ENCODE measurements around the gene PNPLA4. TPM values are rescaled to one million over a fixed set of nuclear protein-coding genes. Genes with fewer than 3 reads are reported as not detected.

Gene PNPLA4
- total and polyA plus RNA-seq, 4 donors = 10.1 to 28.3 (median 15.4) TPM

GRCh38 chrX:7972586-7972985 lies 45.4 kb upstream of the PNPLA4 start:
- Histone ChIP-seq H3K9me3 (ENCODE audit: control insufficient read depth in 4 of 4, low read length in 3 of 4) (no peaks in the 10 kb centered on the region), H3K4me1 (ENCODE audit: control insufficient read depth in 4 of 4, insufficient read depth in 4 of 4, low read length in 3 of 4) (no peaks in the 10 kb centered on the region), H3K36me3 (ENCODE audit: control insufficient read depth in 4 of 4, insufficient read depth in 3 of 4, low read depth in 1 of 4, low read length in 3 of 4) (no peaks in the 10 kb centered on the region), H3K27me3 (ENCODE audit: control insufficient read depth in 4 of 4, insufficient read depth in 4 of 4, low read length in 3 of 4) (no peaks in the 10 kb centered on the region), H3K9ac (ENCODE audit: low read depth in 1 of 2, low read length in 2 of 2) (no peak overlapping the region), H3K27ac (ENCODE audit: low read depth in 1 of 2, low read length in 2 of 2) (no peak overlapping the region), H3K4me3 (ENCODE audit: low read depth in 1 of 3, low read length in 3 of 3) (no peak overlapping the region)
- TF ChIP-seq FOXA2 (IDR thresholded peaks at IDR 0.05) (no peak), ATF3 (IDR thresholded peaks at IDR 0.05) (no peak), GABPA (IDR thresholded peaks at IDR 0.05 in 1 of 2, conservative IDR thresholded peaks at IDR 0.05 in 1 of 2) (no peak), HNF4G (IDR thresholded peaks at IDR 0.05) (no peak), FOXA1 (IDR thresholded peaks at IDR 0.05) (no peak), SP1 (IDR thresholded peaks at IDR 0.05) (no peak), MAX (IDR thresholded peaks at IDR 0.05) (no peak), RAD21 (IDR thresholded peaks at IDR 0.05) (no peak), HNF4A (conservative IDR thresholded peaks at IDR 0.05) (no peak)
- TF ChIP-seq, protein P1, sequence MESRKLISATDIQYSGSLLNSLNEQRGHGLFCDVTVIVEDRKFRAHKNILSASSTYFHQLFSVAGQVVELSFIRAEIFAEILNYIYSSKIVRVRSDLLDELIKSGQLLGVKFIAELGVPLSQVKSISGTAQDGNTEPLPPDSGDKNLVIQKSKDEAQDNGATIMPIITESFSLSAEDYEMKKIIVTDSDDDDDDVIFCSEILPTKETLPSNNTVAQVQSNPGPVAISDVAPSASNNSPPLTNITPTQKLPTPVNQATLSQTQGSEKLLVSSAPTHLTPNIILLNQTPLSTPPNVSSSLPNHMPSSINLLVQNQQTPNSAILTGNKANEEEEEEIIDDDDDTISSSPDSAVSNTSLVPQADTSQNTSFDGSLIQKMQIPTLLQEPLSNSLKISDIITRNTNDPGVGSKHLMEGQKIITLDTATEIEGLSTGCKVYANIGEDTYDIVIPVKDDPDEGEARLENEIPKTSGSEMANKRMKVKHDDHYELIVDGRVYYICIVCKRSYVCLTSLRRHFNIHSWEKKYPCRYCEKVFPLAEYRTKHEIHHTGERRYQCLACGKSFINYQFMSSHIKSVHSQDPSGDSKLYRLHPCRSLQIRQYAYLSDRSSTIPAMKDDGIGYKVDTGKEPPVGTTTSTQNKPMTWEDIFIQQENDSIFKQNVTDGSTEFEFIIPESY (IDR thresholded peaks at IDR 0.05) = no peak
- TF ChIP-seq, protein P2, sequence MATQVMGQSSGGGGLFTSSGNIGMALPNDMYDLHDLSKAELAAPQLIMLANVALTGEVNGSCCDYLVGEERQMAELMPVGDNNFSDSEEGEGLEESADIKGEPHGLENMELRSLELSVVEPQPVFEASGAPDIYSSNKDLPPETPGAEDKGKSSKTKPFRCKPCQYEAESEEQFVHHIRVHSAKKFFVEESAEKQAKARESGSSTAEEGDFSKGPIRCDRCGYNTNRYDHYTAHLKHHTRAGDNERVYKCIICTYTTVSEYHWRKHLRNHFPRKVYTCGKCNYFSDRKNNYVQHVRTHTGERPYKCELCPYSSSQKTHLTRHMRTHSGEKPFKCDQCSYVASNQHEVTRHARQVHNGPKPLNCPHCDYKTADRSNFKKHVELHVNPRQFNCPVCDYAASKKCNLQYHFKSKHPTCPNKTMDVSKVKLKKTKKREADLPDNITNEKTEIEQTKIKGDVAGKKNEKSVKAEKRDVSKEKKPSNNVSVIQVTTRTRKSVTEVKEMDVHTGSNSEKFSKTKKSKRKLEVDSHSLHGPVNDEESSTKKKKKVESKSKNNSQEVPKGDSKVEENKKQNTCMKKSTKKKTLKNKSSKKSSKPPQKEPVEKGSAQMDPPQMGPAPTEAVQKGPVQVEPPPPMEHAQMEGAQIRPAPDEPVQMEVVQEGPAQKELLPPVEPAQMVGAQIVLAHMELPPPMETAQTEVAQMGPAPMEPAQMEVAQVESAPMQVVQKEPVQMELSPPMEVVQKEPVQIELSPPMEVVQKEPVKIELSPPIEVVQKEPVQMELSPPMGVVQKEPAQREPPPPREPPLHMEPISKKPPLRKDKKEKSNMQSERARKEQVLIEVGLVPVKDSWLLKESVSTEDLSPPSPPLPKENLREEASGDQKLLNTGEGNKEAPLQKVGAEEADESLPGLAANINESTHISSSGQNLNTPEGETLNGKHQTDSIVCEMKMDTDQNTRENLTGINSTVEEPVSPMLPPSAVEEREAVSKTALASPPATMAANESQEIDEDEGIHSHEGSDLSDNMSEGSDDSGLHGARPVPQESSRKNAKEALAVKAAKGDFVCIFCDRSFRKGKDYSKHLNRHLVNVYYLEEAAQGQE (IDR thresholded peaks at IDR 0.05) = no peak
- no peak for DNase-seq (ENCODE audit: low spot score)
- 91% methylated on average over 2 of the region's 2 CpGs for WGBS

DNA sequence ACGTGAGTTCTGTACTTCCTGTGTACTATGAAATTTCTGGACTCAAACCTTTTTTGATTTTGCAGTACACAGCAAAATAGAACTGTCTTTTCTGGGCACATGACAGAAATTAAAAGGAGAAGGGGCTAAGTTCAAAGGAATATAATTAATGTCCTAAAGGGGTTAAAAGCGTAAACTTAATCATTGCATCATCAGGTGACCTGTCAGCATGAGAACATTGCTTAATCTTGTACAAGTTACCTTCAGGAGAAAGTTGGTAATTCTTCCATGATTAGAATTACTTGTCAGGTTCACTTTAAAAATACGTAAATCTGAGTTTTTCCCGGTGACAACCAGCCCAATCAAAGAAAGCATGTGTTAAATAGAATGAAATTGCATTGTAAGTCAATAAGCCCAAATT lies 43.2 kb upstream of the PNPLA4 start:
- Histone ChIP-seq H3K27me3 (ENCODE audit: control insufficient read depth in 4 of 4, insufficient read depth in 4 of 4, low read length in 3 of 4) (no peaks in the 10 kb centered on the region), H3K4me3 (ENCODE audit: low read depth in 1 of 3, low read length in 3 of 3) (no peak overlapping the region), H3K9ac (ENCODE audit: low read depth in 1 of 2, low read length in 2 of 2) (no peak overlapping the region), H3K9me3 (ENCODE audit: control insufficient read depth in 4 of 4, low read length in 3 of 4) (no peaks in the 10 kb centered on the region), H3K36me3 (ENCODE audit: control insufficient read depth in 4 of 4, insufficient read depth in 3 of 4, low read depth in 1 of 4, low read length in 3 of 4) (no peaks in the 10 kb centered on the region), H3K4me1 (ENCODE audit: control insufficient read depth in 4 of 4, insufficient read depth in 4 of 4, low read length in 3 of 4) (no peaks in the 10 kb centered on the region), H3K27ac (ENCODE audit: low read depth in 1 of 2, low read length in 2 of 2) (no peak overlapping the region)
- TF ChIP-seq JUND (IDR thresholded peaks at IDR 0.05) (no peak), GABPA (IDR thresholded peaks at IDR 0.05 in 1 of 2, conservative IDR thresholded peaks at IDR 0.05 in 1 of 2) (no peak), TAF1 (conservative IDR thresholded peaks at IDR 0.05) (no peak), ATF3 (IDR thresholded peaks at IDR 0.05) (peak; percentile 26), RXRA (IDR thresholded peaks at IDR 0.05) (no peak)
- TF ChIP-seq, protein P2 (IDR thresholded peaks at IDR 0.05) = no peak
- TF ChIP-seq, protein P1 (IDR thresholded peaks at IDR 0.05) = no peak
- no peak for DNase-seq (ENCODE audit: low spot score)
- 92% methylated on average over 4 of the region's 4 CpGs for WGBS

Measured in liver (tissue), 9 donors.